ENCODE data around the gene PPP2R3C. TPM values are rescaled to one million over a fixed set of nuclear protein-coding genes. Genes with fewer than 3 reads are reported as not detected.
"Not testable (repeated sequence)": the region's sequence is repeated elsewhere in the genome, so short reads cannot be mapped to it uniquely, and the experiment has no call there.

PPP2R3C gene
- total and polyA plus RNA-seq, 8 donors = 26.2 to 57.1 (median 48.0) TPM

- DNase-seq (no peak), ATAC-seq (no peak)
- TF ChIP-seq, protein P1, sequence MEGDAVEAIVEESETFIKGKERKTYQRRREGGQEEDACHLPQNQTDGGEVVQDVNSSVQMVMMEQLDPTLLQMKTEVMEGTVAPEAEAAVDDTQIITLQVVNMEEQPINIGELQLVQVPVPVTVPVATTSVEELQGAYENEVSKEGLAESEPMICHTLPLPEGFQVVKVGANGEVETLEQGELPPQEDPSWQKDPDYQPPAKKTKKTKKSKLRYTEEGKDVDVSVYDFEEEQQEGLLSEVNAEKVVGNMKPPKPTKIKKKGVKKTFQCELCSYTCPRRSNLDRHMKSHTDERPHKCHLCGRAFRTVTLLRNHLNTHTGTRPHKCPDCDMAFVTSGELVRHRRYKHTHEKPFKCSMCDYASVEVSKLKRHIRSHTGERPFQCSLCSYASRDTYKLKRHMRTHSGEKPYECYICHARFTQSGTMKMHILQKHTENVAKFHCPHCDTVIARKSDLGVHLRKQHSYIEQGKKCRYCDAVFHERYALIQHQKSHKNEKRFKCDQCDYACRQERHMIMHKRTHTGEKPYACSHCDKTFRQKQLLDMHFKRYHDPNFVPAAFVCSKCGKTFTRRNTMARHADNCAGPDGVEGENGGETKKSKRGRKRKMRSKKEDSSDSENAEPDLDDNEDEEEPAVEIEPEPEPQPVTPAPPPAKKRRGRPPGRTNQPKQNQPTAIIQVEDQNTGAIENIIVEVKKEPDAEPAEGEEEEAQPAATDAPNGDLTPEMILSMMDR (IDR thresholded peaks at IDR 0.05) = no peak
- no peaks in the 10 kb centered on the region for H3K9me3 ChIP-seq
- no peak overlapping the region for H3K4me3 ChIP-seq
- intact Hi-C loops (cut with DNase I) = no loop called here
- H3K27ac ChIP-seq = no peak overlapping the region
- peaks cover 0 to 84% of the 10 kb centered on the region in 2 donors for H3K36me3 ChIP-seq
- peaks cover 3 to 12% of the 10 kb centered on the region in 2 donors for H3K4me1 ChIP-seq
- no peaks in the 10 kb centered on the region for H3K27me3 ChIP-seq
Observed at GRCh38 chr14:35113308-35113950, 8.4 kb downstream of the PPP2R3C start.

GRCh38 chr14:35112641-35113040, 9.1 kb downstream of the PPP2R3C start:
- no peak overlapping the region for H3K27ac ChIP-seq
- no peak for DNase-seq
- no peaks in the 10 kb centered on the region for H3K27me3 ChIP-seq
- TF ChIP-seq, protein P1 (IDR thresholded peaks at IDR 0.05) = no peak
- no peak overlapping the region for H3K4me3 ChIP-seq
- H3K9me3 ChIP-seq = no peaks in the 10 kb centered on the region
- peaks cover 3 to 5% of the 10 kb centered on the region in 2 donors for H3K4me1 ChIP-seq
- peaks cover 0 to 88% of the 10 kb centered on the region in 2 donors for H3K36me3 ChIP-seq
- intact Hi-C loops (cut with DNase I) = no loop called here
- ATAC-seq = no peak

DNA sequence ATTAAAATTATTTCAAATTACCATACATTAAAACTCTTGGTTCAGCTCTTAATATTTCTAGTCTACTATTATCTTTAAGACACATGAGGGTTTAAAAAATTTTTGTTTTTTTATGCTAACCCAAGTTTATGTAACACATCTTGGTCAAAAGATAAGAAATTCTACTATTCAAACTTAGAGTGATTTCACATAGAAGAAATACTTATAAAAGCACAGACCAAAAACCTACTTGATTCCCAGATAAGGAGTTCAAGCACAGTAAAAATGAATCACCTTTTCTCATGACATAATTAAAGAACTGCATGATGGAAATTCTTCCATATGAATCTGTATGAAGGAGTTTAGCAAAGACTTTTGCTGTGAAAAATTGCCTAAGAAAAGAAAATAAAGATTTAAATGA, 13.9 kb downstream of the PPP2R3C start:
- Histone ChIP-seq H3K27ac (no peak overlapping the region), H3K4me3 (no peak overlapping the region), H3K36me3 (peaks cover 0 to 100% of the 10 kb centered on the region in 2 donors), H3K9me3 (no peaks in the 10 kb centered on the region), H3K27me3 (no peaks in the 10 kb centered on the region), H3K4me1 (no peaks in the 10 kb centered on the region)
- ATAC-seq (no peak), DNase-seq (no peak)
- intact Hi-C loops (cut with DNase I) = no loop called here
- TF ChIP-seq, protein P1 (IDR thresholded peaks at IDR 0.05) = no peak

GRCh38 chr14:35094645-35095044, 27.1 kb downstream of the PPP2R3C start:
- intact Hi-C loops (cut with DNase I); H3K4me1 ChIP-seq; DNase-seq; H3K9me3 ChIP-seq; ATAC-seq; H3K27ac ChIP-seq; H3K4me3 ChIP-seq; H3K27me3 ChIP-seq: not testable (repeated sequence)
- H3K36me3 ChIP-seq = peaks cover 0 to 100% of the 10 kb centered on the region in 2 donors

- H3K36me3 ChIP-seq = peaks cover 0 to 100% of the 10 kb centered on the region in 2 donors
- TF ChIP-seq, protein P1 (IDR thresholded peaks at IDR 0.05) = no peak
- intact Hi-C loops (cut with DNase I) = no loop called here
- ATAC-seq = no peak
- H3K9me3 ChIP-seq = no peaks in the 10 kb centered on the region
- no peak overlapping the region for H3K4me3 ChIP-seq
- no peak overlapping the region for H3K27ac ChIP-seq
- no peaks in the 10 kb centered on the region for H3K27me3 ChIP-seq
- DNase-seq = no peak
- H3K4me1 ChIP-seq = no peaks in the 10 kb centered on the region
Observed at GRCh38 chr14:35088514-35088913, 33.3 kb downstream of the PPP2R3C start.

GRCh38 chr14:35085441-35085840, 36.3 kb downstream of the PPP2R3C start:
- Histone ChIP-seq H3K4me1 (no peaks in the 10 kb centered on the region), H3K9me3 (no peaks in the 10 kb centered on the region), H3K27ac (no peak overlapping the region), H3K4me3 (no peak overlapping the region), H3K27me3 (no peaks in the 10 kb centered on the region), H3K36me3 (peaks cover 0 to 100% of the 10 kb centered on the region in 2 donors)
- DNase-seq = no peak
- ATAC-seq = no peak
- TF ChIP-seq, protein P1 (IDR thresholded peaks at IDR 0.05) = no peak
- intact Hi-C loops (cut with DNase I) = no loop called here

All from left lung (tissue), 10 donors.